ENCODE measurements around the gene SLC16A12.

DNA sequence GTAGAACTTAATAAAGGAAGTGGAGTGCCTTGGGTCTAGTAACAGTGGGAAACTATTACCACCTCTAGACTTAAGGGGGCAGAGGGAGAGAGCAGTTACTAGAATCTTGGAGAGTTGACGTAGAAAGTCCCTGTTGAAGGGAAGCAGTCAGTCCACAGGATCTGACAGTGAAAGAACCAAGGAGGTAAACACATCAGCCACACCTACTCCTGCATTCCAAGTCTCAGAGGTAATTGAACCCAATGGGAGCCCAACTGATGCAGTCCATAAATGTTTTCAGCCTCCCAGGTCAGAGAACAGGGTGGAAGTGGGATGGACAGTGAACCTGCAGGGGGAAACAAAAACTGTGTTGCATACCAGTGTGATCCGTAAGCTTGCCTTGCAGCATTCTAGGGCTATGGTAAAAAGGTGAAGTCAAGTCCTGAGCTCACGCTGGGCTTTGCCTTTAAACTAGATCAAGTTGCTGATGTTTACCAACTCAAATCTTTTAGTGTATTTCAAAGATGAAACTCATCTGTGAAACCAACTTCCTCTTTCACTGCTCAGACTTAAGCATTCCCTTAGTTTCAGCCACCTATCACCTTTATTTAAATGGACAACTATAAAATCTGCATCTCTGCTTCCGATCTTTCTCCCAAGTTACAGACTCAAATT, 57.2 kb downstream of the SLC16A12 start:
- TF ChIP-seq, protein P1, sequence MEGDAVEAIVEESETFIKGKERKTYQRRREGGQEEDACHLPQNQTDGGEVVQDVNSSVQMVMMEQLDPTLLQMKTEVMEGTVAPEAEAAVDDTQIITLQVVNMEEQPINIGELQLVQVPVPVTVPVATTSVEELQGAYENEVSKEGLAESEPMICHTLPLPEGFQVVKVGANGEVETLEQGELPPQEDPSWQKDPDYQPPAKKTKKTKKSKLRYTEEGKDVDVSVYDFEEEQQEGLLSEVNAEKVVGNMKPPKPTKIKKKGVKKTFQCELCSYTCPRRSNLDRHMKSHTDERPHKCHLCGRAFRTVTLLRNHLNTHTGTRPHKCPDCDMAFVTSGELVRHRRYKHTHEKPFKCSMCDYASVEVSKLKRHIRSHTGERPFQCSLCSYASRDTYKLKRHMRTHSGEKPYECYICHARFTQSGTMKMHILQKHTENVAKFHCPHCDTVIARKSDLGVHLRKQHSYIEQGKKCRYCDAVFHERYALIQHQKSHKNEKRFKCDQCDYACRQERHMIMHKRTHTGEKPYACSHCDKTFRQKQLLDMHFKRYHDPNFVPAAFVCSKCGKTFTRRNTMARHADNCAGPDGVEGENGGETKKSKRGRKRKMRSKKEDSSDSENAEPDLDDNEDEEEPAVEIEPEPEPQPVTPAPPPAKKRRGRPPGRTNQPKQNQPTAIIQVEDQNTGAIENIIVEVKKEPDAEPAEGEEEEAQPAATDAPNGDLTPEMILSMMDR (tag by site-specific recombination; IDR thresholded peaks at IDR 0.05), result no peak
- TF ChIP-seq, protein P2, sequence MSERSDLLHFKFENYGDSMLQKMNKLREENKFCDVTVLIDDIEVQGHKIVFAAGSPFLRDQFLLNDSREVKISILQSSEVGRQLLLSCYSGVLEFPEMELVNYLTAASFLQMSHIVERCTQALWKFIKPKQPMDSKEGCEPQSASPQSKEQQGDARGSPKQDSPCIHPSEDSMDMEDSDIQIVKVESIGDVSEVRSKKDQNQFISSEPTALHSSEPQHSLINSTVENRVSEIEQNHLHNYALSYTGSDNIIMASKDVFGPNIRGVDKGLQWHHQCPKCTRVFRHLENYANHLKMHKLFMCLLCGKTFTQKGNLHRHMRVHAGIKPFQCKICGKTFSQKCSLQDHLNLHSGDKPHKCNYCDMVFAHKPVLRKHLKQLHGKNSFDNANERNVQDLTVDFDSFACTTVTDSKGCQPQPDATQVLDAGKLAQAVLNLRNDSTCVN (tag by site-specific recombination; optimal IDR thresholded peaks at IDR 0.05), result no peak
- TF ChIP-seq GLI4 (tag by site-specific recombination; IDR thresholded peaks at IDR 0.05) (no peak), ZNF626 (tag by site-specific recombination; IDR thresholded peaks at IDR 0.05) (no peak), HOXC10 (CRISPR knock-in tag; IDR thresholded peaks at IDR 0.05) (no peak), ZNF777 (tag by site-specific recombination; IDR thresholded peaks at IDR 0.05; ENCODE audit: borderline replicate concordance) (no peak)
